ENCODE data around the gene WHAMM. TPM values are rescaled to one million over a fixed set of nuclear protein-coding genes. Genes with fewer than 3 reads are reported as not detected.
A peak's percentile ranks its signal among the peaks of the same experiment; 100 is the strongest.
"Not testable (repeated sequence)": the region's sequence is repeated elsewhere in the genome, so short reads cannot be mapped to it uniquely, and the experiment has no call there.

Gene WHAMM
- total RNA-seq, 1 donor from 2014 or later, result 4.9 TPM

DNA sequence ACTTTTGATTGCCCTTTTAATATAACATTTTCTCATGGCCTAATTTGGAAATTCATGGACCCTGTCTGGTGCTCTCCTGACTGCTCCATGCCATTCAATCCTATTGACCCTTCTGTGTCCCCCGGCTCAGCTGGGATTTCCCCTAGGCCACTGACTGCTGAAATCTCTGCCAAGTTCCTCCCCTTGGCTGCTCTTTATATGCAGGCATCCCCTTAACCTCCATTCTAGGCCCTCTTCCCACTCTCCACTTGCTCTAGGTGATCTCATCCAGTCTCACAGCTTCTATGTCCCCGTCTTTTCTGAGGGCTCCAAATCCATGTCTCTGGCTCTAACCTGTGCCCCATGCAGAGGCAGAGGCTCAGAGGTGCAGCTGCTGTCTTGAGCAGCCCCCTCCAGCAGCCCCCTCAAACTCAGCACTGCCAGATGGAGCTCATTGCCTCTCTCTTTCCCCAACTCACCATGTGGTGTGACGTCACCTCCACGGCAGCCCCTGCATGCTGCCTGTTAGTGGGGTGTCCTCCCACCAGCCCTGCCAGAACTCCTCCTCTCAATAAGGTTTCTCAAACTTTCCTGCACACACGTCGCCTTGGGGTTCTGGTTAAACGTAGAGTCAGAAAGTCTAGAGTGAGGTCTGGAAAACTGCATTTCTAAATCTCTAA is 10.1 kb upstream of the WHAMM start:
- FAIRE-seq (no peak), DNase-seq (ENCODE audit: low spot score in 2 of 2) (no peak)

DNA sequence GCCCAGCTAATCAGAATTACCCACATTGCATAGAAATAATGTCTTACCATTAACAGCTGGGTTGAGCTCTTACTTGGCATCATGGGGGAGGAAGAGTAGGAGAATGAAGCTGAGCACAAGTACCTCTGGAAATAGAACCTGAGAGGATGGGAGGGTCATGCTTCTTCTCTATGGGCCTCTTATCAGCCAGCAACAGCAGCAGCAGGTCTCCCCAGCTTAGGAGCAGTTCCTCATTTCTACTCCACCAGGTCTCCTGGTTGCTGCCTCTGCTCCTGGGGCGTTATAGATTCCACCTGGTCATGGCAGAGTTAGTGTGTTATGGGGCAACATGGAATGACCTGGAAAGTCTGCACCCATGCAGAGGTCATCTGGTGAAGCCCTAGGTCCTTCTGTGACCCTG is 6.9 kb upstream of the WHAMM start:
- FAIRE-seq, result no peak

GRCh38 chr15:82803793-82804574 is 5.4 kb upstream of the WHAMM start:
- FAIRE-seq, result no peak

More for the DNA sequence above, 6.9 kb upstream of the WHAMM start:
- no peak for DNase-seq (ENCODE audit: low spot score in 2 of 2)

DNA sequence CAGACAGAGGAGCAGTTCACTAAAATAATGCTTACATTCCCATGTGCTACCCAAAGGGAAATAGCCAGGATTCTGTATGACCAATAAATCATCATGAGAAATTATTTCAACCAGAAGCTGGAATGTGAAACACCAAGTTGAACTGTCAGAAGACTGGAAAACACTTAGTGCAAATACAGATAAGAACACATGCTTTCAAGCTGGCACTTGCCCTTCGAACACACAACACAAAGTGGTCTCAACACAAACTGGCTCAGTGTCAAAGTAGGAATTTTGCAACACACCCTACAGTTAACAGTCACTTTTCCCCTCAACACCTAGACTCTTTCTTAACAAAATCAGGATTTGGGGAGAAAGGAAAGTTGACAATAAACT is 4.9 kb upstream of the WHAMM start:
- FAIRE-seq (no peak), DNase-seq (ENCODE audit: low spot score in 2 of 2) (no peak)

More at GRCh38 chr15:82803793-82804574, 5.4 kb upstream of the WHAMM start:
- DNase-seq (ENCODE audit: low spot score in 2 of 2), result no peak

DNA sequence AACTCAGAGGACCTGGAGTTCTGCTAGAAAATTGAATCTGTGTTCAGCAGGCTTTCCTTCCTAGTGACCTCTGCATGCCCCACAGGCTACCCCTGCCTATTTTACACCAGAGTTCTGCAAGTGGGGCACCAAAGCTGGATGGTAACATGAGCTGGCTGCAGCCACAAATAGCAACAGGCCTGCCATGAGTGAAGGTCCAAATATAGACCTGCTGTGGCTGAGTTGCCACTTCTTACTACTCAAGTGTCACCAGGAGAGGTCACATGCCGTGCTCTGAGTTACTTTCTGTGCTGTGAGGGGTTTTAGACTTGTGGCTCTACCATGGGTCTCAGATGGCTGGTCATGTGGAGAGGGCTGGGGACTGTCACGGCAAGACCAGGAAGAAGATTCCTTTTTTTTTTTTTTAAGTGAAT is 3.4 kb upstream of the WHAMM start, which contains the start of gene FSD2:
TSS of gene FSD2 (minus strand) at position 76 of the 413 bp plus-strand sequence. CDS start 18,679 bp downstream, outside the sequence.
- DNase-seq (ENCODE audit: low spot score in 2 of 2), result no peak

DNA sequence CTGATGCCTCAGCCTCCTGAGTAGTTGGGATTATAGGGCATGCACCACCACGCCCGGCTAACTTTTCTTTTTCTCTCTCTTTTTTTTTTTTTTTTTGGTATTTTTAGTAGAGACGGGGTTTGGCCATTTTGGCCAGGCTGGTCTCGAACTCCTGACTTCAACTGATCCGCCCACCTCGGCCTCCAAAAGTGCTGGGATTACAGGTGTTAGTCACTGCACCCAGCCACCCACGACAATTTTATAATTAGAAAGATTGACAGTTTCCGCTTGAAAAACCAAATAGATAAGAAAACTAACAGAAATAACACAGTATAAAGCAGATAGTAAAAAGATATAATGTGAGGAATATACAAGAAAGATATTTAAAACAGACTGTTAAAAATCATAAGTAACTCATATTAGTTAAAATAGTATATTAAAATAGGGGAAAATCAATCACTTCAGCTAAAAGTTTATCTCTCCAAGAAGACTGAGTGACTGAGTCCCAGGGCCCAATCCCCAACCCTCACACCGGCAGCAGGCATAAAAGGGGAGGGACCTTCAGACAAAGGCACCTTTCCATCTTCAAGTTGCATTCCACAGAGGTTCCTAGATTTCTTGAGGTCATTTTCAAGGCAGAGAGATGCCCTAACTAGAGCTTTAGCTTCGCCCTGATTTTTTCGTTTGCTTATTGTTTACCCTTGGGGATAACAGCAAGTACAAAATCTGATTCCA is 1.4 kb upstream of the WHAMM start:
- no peak for DNase-seq (ENCODE audit: low spot score in 2 of 2)
- FAIRE-seq, result no peak

More for the DNA sequence above, 3.4 kb upstream of the WHAMM start, which contains the start of gene FSD2:
- FAIRE-seq, result no peak

GRCh38 chr15:82808634-82809041 is 790 bp upstream of the WHAMM start:
- FAIRE-seq, result no peak
- no peak for DNase-seq (ENCODE audit: low spot score in 2 of 2)

DNA sequence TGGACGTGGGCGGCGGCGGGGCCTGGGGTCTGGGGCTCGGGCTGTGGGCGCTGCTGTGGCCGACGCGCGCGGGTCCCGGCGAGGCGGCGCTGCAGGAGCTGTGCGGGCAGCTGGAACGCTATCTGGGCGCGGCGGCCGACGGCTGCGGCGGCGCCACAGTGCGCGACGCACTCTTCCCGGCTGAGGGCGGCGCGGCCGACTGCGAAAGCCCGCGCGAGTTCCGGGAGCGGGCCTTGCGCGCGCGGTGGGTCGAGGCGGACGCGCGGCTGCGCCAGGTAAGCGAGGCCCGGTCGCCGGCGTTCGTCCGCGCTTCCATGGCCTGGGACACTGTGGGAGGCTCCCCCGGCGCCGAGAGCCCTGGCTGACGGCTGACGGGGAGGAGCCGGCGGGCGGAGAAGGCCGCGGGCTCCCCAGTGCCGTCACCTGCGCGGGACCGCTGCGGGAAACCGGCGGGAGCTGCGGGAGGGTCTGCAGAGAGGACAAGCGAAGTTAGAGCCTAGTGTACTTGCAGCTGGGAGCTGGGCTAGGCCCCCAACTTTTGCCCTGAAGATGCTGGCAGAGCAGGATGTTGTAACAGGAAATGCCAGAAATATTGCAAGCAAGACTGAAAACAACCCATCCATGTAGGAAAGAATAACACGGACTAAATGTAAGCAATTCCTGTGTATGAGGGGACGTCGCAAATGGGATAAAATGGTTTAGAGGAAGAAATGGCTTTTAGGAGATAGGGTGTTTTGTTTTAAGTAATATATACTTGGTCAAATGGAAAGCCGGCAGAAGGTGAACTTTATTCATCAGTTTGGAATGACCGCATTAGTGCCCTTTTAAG is 847 bp downstream of the WHAMM start:
- DNase-seq (ENCODE audit: low spot score in 2 of 2) (peak in 1 of 2 donors; percentile 40), FAIRE-seq (no peak)

DNA sequence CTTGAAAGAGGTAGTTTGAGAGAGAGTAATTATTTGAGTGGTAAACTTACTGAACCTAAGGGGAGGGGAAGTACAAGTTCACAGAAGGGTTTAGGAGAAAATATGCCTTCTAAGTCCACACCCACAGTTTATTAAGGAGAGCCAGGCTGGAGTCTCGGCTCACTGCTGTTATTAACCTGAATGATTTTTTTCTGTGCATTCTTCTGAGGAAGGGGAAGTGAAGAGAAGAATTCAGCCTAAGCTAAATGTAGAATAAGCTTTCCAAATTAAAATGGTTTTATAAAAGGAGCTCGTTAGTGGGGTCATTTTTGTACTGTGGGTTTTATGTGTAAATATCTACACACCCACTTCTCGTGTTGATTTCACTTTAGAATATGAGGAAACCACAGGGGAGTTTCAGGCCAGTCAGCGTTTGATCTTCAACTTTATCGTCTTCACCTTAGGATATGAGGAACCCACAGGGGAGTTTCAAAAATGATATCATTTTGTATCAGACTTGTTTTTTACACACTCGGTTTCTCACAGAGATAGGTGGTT is 1.5 kb downstream of the WHAMM start:
- FAIRE-seq (no peak), DNase-seq (ENCODE audit: low spot score in 2 of 2) (no peak)

- DNase-seq (ENCODE audit: low spot score in 2 of 2) (no peak), FAIRE-seq (no peak)
Measured at GRCh38 chr15:82812994-82813393, 3.6 kb downstream of the WHAMM start.

DNA sequence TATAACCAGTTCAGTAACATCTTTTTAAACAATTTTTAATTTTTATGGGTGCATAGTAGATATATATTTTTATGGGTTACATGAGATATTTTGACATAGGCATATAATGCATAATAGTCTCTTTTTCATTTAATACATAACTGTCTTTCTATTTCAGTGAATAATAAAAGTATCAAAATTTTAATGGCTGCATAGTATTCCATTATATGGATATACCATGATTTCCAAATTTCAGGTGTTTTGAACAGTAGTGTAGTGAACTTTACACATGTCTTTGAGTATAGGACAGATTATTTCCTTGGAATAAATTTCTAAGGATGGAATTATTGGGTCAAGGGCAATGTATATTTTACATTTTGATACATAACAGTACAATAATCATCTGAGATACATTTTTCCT is 10.7 kb downstream of the WHAMM start:
- FAIRE-seq, result no peak

GRCh38 chr15:82821396-82821795 is 12.0 kb downstream of the WHAMM start:
- DNase-seq (ENCODE audit: low spot score in 2 of 2); FAIRE-seq: not testable (repeated sequence)

More for the DNA sequence above, 10.7 kb downstream of the WHAMM start:
- DNase-seq (ENCODE audit: low spot score in 2 of 2), result no peak

- FAIRE-seq; DNase-seq (ENCODE audit: low spot score in 2 of 2): not testable (repeated sequence)
Measured at GRCh38 chr15:82821851-82822250, 12.4 kb downstream of the WHAMM start.

- FAIRE-seq (no peak), DNase-seq (ENCODE audit: low spot score in 2 of 2) (no peak)
Measured at GRCh38 chr15:82823049-82823448, 13.6 kb downstream of the WHAMM start.

GRCh38 chr15:82828075-82828474 is 18.6 kb downstream of the WHAMM start:
- FAIRE-seq, result no peak

DNA sequence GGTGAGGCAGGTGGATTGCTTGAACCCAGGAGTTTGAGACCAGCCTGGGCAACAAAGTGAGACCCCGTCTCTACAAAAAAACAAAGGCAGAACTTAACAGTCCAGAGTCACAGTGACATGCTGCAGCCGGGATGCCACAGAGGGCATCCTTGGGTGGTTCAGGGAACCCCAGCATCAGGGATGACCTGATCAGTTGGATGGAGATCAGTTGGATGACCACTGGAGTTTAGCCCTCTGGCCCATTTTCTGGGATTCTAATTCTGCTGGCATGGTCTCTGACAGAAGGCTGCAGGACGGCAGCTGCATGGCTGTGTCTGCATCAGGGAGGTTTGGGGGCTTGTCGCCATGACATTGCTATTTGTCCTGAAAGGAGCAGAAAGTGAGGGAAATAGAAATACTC is 19.8 kb downstream of the WHAMM start:
- no peak for FAIRE-seq
- DNase-seq (ENCODE audit: low spot score in 2 of 2), result no peak

More at GRCh38 chr15:82828075-82828474, 18.6 kb downstream of the WHAMM start:
- DNase-seq (ENCODE audit: low spot score in 2 of 2), result no peak

DNA sequence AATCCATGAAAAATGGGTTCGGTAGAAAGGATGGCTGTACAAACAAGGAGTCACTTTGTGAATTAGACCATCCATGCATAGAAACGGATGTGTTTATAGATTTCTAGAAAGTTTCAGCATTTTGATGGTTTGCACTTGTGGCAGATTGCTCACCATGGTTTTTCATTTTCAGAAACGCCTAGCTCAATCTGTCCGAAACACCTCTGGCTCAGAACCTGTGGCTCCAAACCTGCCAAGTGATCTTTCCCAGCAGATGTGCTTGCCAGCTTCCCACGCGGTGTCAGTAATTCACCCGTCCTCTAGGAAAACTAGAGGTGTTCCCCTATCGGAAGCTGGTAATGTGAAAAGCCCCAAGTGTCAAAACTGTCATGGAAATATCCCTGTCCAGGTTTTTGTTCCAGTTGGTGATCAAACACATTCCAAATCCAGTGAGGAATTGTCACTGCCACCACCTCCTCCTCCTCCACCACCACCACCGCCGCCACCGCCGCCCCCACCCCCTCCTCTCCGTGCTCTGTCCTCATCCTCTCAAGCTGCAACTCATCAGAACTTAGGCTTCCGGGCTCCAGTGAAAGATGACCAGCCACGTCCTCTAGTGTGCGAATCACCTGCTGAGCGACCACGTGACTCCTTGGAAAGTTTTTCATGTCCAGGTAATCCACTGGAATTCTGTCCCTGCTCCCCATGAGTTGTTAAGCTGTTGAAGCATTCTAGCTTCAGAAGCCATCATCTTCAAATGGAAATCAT is 21.2 kb downstream of the WHAMM start:
- FAIRE-seq (no peak), DNase-seq (ENCODE audit: low spot score in 2 of 2) (no peak)

DNA sequence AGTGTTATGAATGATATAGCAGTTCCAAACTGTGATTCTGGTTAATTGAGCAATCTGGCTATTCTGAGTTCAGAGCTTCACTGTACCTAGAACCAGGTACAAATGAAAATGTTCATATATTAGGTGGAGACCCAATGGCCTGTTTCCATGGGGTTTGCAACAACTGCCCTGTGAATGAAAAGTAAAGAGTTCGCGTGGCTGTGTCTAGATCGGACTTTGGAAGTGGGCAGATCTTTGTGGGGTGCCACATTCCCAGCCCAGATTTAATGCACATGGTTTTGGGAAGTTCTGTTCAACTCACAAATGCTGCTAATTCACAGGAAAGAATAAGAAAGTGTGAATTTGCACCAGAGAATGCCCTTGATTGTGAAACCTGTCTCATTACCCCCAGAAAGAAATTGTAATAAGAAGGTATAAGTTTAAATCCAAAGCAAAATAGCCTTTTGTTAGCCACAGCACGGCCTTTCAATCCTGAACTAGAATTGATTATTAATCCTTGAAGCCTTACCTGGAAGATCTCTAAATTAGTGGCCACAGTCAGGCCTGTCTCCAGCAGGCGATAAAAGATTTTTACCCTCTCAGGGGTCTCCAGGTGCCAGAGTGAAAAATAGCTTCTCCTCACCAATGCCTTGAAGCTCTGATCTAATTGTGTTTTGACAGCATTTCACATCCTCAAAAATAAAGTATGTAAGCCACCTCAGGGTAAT is 22.6 kb downstream of the WHAMM start:
- DNase-seq (ENCODE audit: low spot score in 2 of 2) (no peak), FAIRE-seq (no peak)

Data from frontal cortex (tissue), 4 donors.